ENCODE measurements around the gene BABAM2.

Gene BABAM2

GRCh38 chr2:28047681-28048080 is 157.2 kb downstream of the BABAM2 start:
- no peaks in the 10 kb centered on the region for H3K36me3 ChIP-seq
- H3K9ac ChIP-seq: no peak overlapping the region
- no peaks in the 10 kb centered on the region for H3K9me3 ChIP-seq
- no peak for TF ChIP-seq Cebpa-rat (IDR thresholded peaks at IDR 0.05)
- H3K27ac ChIP-seq: no peak overlapping the region
- H3K27me3 ChIP-seq: no peaks in the 10 kb centered on the region
- H3K4me2 ChIP-seq: no peak overlapping the region
- H4K20me1 ChIP-seq: no peaks in the 10 kb centered on the region
- no peak overlapping the region for H3K4me3 ChIP-seq
- H3K4me1 ChIP-seq: no peaks in the 10 kb centered on the region

DNA sequence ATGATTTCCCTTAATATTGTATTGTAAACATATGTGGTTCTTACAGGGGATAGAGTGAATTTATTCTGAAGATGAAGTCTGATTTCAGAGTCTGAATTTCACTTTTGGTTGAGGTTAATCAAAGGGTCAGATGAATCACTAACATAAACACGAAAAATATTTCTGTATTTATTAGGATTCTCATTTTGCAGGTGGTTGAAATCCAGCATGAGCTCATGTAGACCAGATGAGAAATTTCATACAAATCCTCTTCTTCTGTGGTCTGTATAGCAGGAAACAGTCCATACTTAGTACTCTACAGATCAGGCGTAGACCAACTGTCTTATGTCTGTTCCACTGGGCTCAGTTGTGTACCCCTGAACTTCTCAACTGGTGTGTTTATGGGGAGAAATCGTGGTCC is 157.8 kb downstream of the BABAM2 start:
- H3K4me3 ChIP-seq: no peak overlapping the region
- H3K4me2 ChIP-seq: no peak overlapping the region
- TF ChIP-seq Cebpa-rat (IDR thresholded peaks at IDR 0.05): no peak
- no peaks in the 10 kb centered on the region for H4K20me1 ChIP-seq
- no peaks in the 10 kb centered on the region for H3K4me1 ChIP-seq
- no peaks in the 10 kb centered on the region for H3K36me3 ChIP-seq
- no peak overlapping the region for H3K9ac ChIP-seq
- no peaks in the 10 kb centered on the region for H3K27me3 ChIP-seq
- no peak overlapping the region for H3K27ac ChIP-seq
- no peaks in the 10 kb centered on the region for H3K9me3 ChIP-seq

DNA sequence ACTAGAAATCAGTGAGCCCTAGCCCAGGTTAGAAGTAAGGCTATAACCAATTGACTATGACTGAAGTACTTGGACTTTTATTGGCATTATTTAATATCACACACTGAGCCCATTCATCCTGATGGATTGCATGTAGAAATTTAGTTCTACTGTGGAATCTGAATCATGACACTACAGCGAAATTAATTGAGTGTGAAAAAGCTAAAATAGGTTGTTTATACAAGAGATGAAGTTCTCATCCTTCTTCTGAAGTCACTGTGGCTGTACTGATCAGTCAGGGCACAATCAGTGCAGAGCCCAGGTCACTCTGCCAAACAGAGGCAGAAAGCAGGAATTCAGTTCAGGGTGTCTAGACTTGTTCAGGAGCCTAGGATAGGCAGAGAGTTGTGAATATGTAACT is 158.9 kb downstream of the BABAM2 start:
- Histone ChIP-seq H3K36me3 (no peaks in the 10 kb centered on the region), H3K4me3 (no peak overlapping the region), H4K20me1 (no peaks in the 10 kb centered on the region), H3K27me3 (no peaks in the 10 kb centered on the region), H3K9me3 (no peaks in the 10 kb centered on the region), H3K4me2 (no peak overlapping the region), H3K9ac (no peak overlapping the region), H3K4me1 (peaks cover 9% of the 10 kb centered on the region), H3K27ac (no peak overlapping the region)
- no peak for TF ChIP-seq Cebpa-rat (IDR thresholded peaks at IDR 0.05)

- Histone ChIP-seq H3K4me1 (peaks cover 9% of the 10 kb centered on the region), H3K9me3 (no peaks in the 10 kb centered on the region), H3K27ac (no peak overlapping the region), H4K20me1 (no peaks in the 10 kb centered on the region), H3K27me3 (no peaks in the 10 kb centered on the region), H3K4me3 (no peak overlapping the region), H3K9ac (no peak overlapping the region), H3K36me3 (no peaks in the 10 kb centered on the region), H3K4me2 (no peak overlapping the region)
- TF ChIP-seq Cebpa-rat (IDR thresholded peaks at IDR 0.05): no peak
Measured at GRCh38 chr2:28049899-28050298, 159.4 kb downstream of the BABAM2 start.

DNA sequence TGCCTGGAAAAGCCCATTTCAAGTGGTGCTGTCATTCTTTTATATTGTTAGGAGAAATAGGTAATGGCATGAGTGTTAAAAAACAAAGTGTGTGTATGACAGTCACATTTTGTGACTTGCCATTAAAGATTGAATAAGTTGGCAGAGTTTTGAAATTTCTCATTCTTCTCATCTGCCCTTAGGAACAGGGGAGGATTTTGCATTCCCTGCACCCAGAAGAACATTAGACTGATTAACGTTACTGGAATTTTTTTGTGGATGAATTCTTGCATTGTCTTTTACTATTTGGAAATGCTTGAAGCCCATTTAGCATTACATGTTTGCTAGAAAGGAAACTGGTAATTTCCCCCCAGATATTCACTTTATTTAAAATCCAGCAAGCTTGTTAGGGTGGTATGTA is 162.2 kb downstream of the BABAM2 start:
- Histone ChIP-seq H3K4me1 (peaks cover 9% of the 10 kb centered on the region), H4K20me1 (no peaks in the 10 kb centered on the region), H3K4me2 (no peak overlapping the region), H3K9ac (no peak overlapping the region), H3K9me3 (no peaks in the 10 kb centered on the region), H3K27ac (no peak overlapping the region), H3K36me3 (no peaks in the 10 kb centered on the region), H3K27me3 (no peaks in the 10 kb centered on the region), H3K4me3 (no peak overlapping the region)
- TF ChIP-seq Cebpa-rat (IDR thresholded peaks at IDR 0.05): no peak

DNA sequence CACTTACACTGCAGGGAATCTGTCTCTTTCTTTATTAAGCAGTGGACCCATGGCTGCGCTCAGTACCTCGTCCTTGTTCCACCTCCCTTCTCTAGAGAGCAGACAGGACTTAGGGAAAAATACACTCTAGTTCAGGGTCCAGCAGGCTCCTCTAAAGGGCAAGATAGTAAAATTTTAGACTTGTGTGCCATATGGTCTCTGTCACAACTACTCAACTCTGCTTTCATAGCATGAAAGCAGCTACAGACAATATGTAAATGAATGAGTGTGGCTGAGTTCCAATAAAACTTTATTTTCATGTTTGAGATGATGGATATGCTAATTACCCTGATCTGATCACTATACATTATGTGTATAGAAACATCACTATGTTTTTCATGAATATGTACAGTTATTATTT is 163.1 kb downstream of the BABAM2 start:
- Histone ChIP-seq H3K4me2 (no peak overlapping the region), H3K27me3 (no peaks in the 10 kb centered on the region), H4K20me1 (no peaks in the 10 kb centered on the region), H3K4me1 (peaks cover 9% of the 10 kb centered on the region), H3K36me3 (no peaks in the 10 kb centered on the region), H3K9me3 (no peaks in the 10 kb centered on the region), H3K9ac (no peak overlapping the region), H3K4me3 (no peak overlapping the region), H3K27ac (no peak overlapping the region)
- no peak for TF ChIP-seq Cebpa-rat (IDR thresholded peaks at IDR 0.05)

- no peaks in the 10 kb centered on the region for H3K9me3 ChIP-seq
- H3K4me2 ChIP-seq: no peak overlapping the region
- no peaks in the 10 kb centered on the region for H3K36me3 ChIP-seq
- H3K4me3 ChIP-seq: no peak overlapping the region
- no peaks in the 10 kb centered on the region for H3K27me3 ChIP-seq
- no peak overlapping the region for H3K27ac ChIP-seq
- H3K9ac ChIP-seq: no peak overlapping the region
- no peak for TF ChIP-seq Cebpa-rat (IDR thresholded peaks at IDR 0.05)
- H4K20me1 ChIP-seq: no peaks in the 10 kb centered on the region
- peaks cover 9% of the 10 kb centered on the region for H3K4me1 ChIP-seq
Measured at GRCh38 chr2:28054916-28055315, 164.4 kb downstream of the BABAM2 start.

- Histone ChIP-seq H3K27me3 (no peaks in the 10 kb centered on the region), H4K20me1 (no peaks in the 10 kb centered on the region), H3K4me3 (no peak overlapping the region), H3K36me3 (no peaks in the 10 kb centered on the region), H3K4me2 (no peak overlapping the region), H3K9ac (no peak overlapping the region), H3K9me3 (no peaks in the 10 kb centered on the region), H3K4me1 (peaks cover 9% of the 10 kb centered on the region), H3K27ac (no peak overlapping the region)
- TF ChIP-seq Cebpa-rat (IDR thresholded peaks at IDR 0.05): no peak
Measured at GRCh38 chr2:28055325-28055970, 164.9 kb downstream of the BABAM2 start.

DNA sequence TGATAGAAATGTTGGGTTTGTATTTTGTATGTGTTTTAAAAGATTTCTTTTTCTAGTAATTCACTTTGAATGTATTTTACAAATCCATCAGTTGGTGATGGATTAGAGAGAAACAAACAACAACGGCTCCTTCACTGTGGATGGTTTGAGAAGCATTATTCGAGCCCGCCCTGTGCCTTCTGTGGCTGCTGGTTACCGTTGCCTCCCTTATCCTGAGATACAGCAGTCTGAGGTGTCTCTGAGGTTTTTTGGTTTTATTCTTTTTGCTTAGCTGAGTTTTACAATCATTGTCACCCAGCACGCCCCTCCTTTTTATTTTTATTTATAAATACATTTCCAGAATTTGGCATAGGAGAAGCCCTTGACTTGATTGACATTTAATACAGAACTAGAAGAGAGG is 168.3 kb downstream of the BABAM2 start:
- Histone ChIP-seq H3K4me1 (peaks cover 5% of the 10 kb centered on the region), H3K27me3 (no peaks in the 10 kb centered on the region), H3K4me2 (no peak overlapping the region), H3K9me3 (no peaks in the 10 kb centered on the region), H3K9ac (no peak overlapping the region), H3K27ac (no peak overlapping the region), H3K36me3 (no peaks in the 10 kb centered on the region), H4K20me1 (no peaks in the 10 kb centered on the region), H3K4me3 (no peak overlapping the region)
- no peak for TF ChIP-seq Cebpa-rat (IDR thresholded peaks at IDR 0.05)

GRCh38 chr2:28062867-28063266 is 172.3 kb downstream of the BABAM2 start:
- Histone ChIP-seq H3K36me3 (no peaks in the 10 kb centered on the region), H3K4me3 (no peak overlapping the region), H3K4me2 (no peak overlapping the region), H3K9me3 (no peaks in the 10 kb centered on the region), H3K27ac (no peak overlapping the region), H3K4me1 (no peaks in the 10 kb centered on the region), H3K27me3 (no peaks in the 10 kb centered on the region), H4K20me1 (no peaks in the 10 kb centered on the region), H3K9ac (no peak overlapping the region)
- no peak for TF ChIP-seq Cebpa-rat (IDR thresholded peaks at IDR 0.05)

DNA sequence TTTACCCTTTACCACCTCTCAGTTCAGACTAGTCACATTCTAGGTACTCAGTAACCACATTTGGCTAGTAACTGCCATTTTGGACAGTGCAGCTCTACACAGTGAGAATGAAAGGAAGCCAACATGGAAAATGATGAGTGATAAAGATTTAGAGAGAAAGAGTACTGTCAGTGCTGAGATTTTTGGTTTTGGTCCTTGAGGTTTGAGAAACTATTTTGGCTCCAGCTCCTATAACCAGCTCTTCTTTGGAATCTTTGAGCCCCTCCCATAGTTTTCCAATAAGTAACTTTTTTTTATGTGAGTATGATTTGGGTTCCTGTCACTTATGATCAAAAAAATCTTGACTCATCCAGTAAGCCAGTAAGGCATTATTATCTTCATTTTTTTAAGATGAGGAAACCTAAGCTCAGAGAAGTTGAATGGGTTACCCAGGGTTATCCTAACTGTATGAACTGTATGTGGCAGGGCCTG is 173.0 kb downstream of the BABAM2 start:
- no peaks in the 10 kb centered on the region for H3K9me3 ChIP-seq
- no peak for TF ChIP-seq Cebpa-rat (IDR thresholded peaks at IDR 0.05)

More for the DNA sequence above, 173.0 kb downstream of the BABAM2 start:
- Histone ChIP-seq H3K36me3 (no peaks in the 10 kb centered on the region), H3K4me2 (no peak overlapping the region), H3K27ac (no peak overlapping the region), H3K27me3 (no peaks in the 10 kb centered on the region), H3K4me1 (no peaks in the 10 kb centered on the region), H3K4me3 (no peak overlapping the region), H4K20me1 (no peaks in the 10 kb centered on the region), H3K9ac (no peak overlapping the region)
